Right atrium auricular region (tissue), 2 donors: Measurements from ENCODE around the gene SLC38A11. TPM values are rescaled to one million over a fixed set of nuclear protein-coding genes. Genes with fewer than 3 reads are reported as not detected.
"Not testable (repeated sequence)": the region's sequence is repeated elsewhere in the genome, so short reads cannot be mapped to it uniquely, and the experiment has no call there.

Experiments
- DNase-seq: peaks from one replicate; pipeline ENCODE4 v3.0.0-alpha.2; 2019; ENCODE audit warnings: low spot score
- H3K27ac ChIP-seq, 2 donors: fragments of 200-600 bp; sonication (generic); 1 replicate in 1 of 2; 2 replicates in 1 of 2; pipeline ENCODE4 v1.5.1; 2016 to 2019
- H3K27me3 ChIP-seq, 2 donors: fragments of 200-600 bp; sonication (generic); one replicate each; pipeline versions ENCODE4 v1.5.1 to v1.6.0; 2017 to 2019
- H3K36me3 ChIP-seq: fragments of 200-600 bp; sonication (generic); one replicate; pipeline ENCODE4 v1.5.1; 2016
- H3K4me1 ChIP-seq, 2 donors: fragments of 200-600 bp; sonication (generic); one replicate each; pipeline versions ENCODE4 v1.5.1 to v1.6.0; 2017 to 2019
- H3K4me3 ChIP-seq, 2 donors: fragments of 200-600 bp; sonication (generic); 1 replicate in 1 of 2; 2 replicates in 1 of 2; pipeline ENCODE4 v1.5.1; 2017 to 2019; ENCODE audit warnings: mild to moderate bottlenecking in 1 of 2, moderate library complexity in 1 of 2
- H3K9me3 ChIP-seq, 2 donors: fragments of 200-600 bp; sonication (generic); one replicate each; pipeline ENCODE4 v1.5.1; 2019
- total RNA-seq, 2 donors: library from RNA; depleted of rRNA; stranded (reverse); fragments of >200 nt; gene quantifications; one replicate each; pipeline ENCODE4 v1.1.0, GENCODE V29; 2016
- TF ChIP-seq, protein P1 (sequence below), 2 donors: fragments of 200-600 bp; sonication (generic); IDR thresholded peaks; one replicate each; pipeline ENCODE4 v1.5.1; 2019; ENCODE audit warnings: antibody characterized with exemption in 2 of 2

SLC38A11 gene
- total RNA-seq, 2 donors from 2014 or later = 0.74 TPM; not detected in 1

DNA sequence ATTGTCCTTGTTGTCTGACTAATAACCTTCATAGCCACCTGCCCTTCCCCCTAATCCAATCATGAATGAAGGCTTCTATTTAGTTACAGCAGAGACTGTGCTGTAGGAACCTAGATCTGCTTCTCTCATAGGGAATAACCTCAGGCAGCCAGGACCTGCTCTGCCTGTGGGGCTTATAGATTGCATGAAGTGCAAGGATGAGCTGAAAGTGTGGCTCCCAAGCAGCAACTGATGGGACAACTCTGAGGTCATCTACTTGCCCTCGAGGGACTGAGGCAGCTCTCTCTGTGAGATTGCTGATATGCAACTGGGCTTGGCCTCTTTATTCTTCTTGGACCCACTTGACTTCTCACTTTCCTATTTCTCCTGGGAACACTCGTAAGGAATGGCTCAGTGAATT is 23.8 kb upstream of the SLC38A11 start:
- Histone ChIP-seq H3K4me3 (no peak overlapping the region), H3K4me1 (no peaks in the 10 kb centered on the region), H3K36me3 (no peaks in the 10 kb centered on the region), H3K9me3 (no peaks in the 10 kb centered on the region), H3K27ac (no peak overlapping the region), H3K27me3 (no peaks in the 10 kb centered on the region)
- TF ChIP-seq, protein P1, sequence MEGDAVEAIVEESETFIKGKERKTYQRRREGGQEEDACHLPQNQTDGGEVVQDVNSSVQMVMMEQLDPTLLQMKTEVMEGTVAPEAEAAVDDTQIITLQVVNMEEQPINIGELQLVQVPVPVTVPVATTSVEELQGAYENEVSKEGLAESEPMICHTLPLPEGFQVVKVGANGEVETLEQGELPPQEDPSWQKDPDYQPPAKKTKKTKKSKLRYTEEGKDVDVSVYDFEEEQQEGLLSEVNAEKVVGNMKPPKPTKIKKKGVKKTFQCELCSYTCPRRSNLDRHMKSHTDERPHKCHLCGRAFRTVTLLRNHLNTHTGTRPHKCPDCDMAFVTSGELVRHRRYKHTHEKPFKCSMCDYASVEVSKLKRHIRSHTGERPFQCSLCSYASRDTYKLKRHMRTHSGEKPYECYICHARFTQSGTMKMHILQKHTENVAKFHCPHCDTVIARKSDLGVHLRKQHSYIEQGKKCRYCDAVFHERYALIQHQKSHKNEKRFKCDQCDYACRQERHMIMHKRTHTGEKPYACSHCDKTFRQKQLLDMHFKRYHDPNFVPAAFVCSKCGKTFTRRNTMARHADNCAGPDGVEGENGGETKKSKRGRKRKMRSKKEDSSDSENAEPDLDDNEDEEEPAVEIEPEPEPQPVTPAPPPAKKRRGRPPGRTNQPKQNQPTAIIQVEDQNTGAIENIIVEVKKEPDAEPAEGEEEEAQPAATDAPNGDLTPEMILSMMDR (IDR thresholded peaks at IDR 0.05) = no peak
- DNase-seq = no peak

DNA sequence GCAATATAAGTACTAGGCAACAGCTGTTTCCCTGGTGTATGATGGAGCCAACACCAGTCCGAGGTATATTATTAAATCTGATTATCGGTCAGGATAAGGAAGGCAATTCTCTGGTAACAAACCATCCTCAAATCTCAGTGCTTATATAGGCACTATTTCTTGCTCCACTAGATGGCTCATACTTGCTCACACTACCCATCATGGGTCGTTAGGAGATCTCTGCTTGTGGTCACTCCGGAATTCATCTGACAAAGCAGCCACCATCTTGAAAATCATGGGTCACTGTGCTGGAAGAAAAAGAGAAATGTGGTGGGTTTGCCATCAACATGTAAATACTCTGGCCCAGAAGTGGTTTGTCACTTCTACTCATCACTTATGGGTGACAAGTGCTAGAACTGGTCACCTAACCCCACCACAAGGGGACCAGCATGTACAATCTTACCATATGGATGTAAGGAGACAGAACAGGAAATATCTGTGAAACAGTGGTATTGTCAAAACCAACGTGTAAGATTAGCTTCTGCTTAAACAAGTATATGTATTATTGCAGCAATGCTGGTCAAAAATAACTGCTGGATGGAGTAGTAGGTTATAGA is 21.6 kb upstream of the SLC38A11 start:
- not testable (repeated sequence) for H3K36me3 ChIP-seq, H3K4me3 ChIP-seq, H3K9me3 ChIP-seq, H3K27me3 ChIP-seq, H3K4me1 ChIP-seq, H3K27ac ChIP-seq, DNase-seq

DNA sequence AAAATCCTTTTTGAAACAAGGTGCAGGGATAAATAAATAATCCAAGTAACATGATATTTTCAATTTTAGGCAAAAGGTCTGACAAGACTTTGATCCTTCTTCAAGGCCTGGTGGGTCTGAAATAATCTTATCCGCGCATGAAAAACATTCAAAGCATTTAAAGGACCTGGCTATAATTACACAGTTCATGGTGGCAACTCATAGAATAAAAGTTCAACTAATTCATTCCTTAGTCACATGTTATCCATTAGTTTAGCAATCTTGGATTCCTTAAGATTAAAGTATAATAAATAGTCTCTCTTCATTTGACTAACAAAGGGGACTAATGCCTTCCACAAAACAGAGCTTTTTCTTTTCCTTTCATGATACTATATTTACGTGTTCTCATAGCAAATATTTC is 21.0 kb upstream of the SLC38A11 start:
- H3K9me3 ChIP-seq = no peaks in the 10 kb centered on the region
- no peaks in the 10 kb centered on the region for H3K4me1 ChIP-seq
- no peak overlapping the region for H3K4me3 ChIP-seq
- H3K36me3 ChIP-seq = no peaks in the 10 kb centered on the region
- no peak overlapping the region for H3K27ac ChIP-seq
- DNase-seq = no peak
- no peaks in the 10 kb centered on the region for H3K27me3 ChIP-seq
- TF ChIP-seq, protein P1 (IDR thresholded peaks at IDR 0.05) = no peak

DNA sequence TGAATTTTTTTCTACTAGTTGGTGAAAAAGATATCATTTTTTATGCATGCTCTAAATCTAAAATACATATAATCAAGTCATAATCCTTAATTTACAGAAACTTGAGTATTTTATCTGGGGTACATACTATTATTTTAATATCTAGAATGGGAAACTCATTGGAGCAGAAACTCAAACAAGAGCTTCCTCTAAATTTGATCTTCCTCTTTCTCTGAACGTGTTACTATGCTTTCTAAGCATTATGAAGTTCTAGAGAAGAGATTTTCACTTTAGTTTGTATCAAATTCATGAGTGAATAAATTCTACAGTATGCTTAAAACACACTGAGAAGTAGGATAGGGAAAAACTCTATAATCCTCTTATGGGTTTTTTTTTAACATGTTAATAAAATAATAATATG is 20.6 kb upstream of the SLC38A11 start:
- H3K27ac ChIP-seq = no peak overlapping the region
- no peaks in the 10 kb centered on the region for H3K27me3 ChIP-seq
- TF ChIP-seq, protein P1 (IDR thresholded peaks at IDR 0.05) = no peak
- no peaks in the 10 kb centered on the region for H3K4me1 ChIP-seq
- no peak for DNase-seq
- H3K36me3 ChIP-seq = no peaks in the 10 kb centered on the region
- no peaks in the 10 kb centered on the region for H3K9me3 ChIP-seq
- no peak overlapping the region for H3K4me3 ChIP-seq

DNA sequence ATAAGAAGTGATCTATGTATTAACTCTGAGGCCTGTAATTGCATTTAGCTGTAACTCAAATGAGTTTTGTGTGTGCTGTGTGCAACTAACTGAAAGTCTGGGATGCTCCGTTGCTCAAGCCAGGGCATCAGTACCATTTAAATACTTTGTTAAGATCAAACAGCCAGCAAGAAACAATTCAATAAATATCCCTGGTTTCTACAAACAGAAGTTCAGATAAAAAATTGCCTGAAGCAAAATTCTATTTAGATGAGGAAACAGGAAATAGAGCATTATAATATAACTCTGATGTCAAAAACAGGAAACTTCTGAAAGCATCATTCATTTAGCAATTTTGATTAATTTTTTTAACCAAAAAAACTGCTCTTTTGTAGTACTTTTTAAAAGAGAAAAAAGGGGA is 18.9 kb upstream of the SLC38A11 start:
- no peaks in the 10 kb centered on the region for H3K36me3 ChIP-seq
- no peak overlapping the region for H3K27ac ChIP-seq
- no peaks in the 10 kb centered on the region for H3K9me3 ChIP-seq
- H3K27me3 ChIP-seq = no peaks in the 10 kb centered on the region
- DNase-seq = no peak
- no peak overlapping the region for H3K4me3 ChIP-seq
- TF ChIP-seq, protein P1 (IDR thresholded peaks at IDR 0.05) = no peak
- no peaks in the 10 kb centered on the region for H3K4me1 ChIP-seq

DNA sequence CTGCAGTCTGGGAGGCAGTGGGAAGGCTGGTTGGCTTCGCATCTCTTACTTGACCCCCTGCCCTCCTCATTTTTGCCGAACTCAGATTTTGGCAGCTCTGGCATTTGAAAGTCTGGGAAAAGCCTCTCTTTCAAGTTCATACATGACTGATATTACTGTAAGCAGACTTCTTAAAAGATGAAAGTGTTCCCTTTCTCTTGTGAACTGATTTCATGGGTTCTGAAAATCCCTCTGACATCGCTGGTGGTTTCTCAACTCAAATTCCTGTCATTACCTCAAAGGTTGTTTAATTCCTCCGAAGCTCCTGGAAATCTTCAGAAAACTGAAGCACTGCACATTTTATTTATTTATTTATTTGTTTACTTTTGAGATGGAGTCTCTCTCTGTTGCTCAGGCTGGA is 16.9 kb upstream of the SLC38A11 start:
- Histone ChIP-seq H3K36me3 (no peaks in the 10 kb centered on the region), H3K4me3 (no peak overlapping the region), H3K27ac (no peak overlapping the region), H3K27me3 (no peaks in the 10 kb centered on the region), H3K9me3 (no peaks in the 10 kb centered on the region), H3K4me1 (no peaks in the 10 kb centered on the region)
- TF ChIP-seq, protein P1 (IDR thresholded peaks at IDR 0.05) = no peak
- DNase-seq = no peak
